HG02840 (cell line): ENCODE results near the gene COX19.

Experiments
- ATAC-seq: cut with Tn5 transposase; IDR thresholded peaks from one replicate; pipeline ENCODE4 v1.9.1; 2021; ENCODE audit warnings: mild to moderate bottlenecking, moderate library complexity, moderate number of reproducible peaks; ENCODE audit not compliant: unreplicated experiment, low FRiP score

Gene COX19

GRCh38 chr7:918118-918425 is 57.3 kb downstream of the COX19 start:
- ATAC-seq, result no peak

- no peak for ATAC-seq
These were observed 57.9 kb downstream of the COX19 start for GRCh38 chr7:917255-918117.

GRCh38 chr7:916291-916941 is 58.9 kb downstream of the COX19 start:
- no peak for ATAC-seq
